ENCODE measurements around the gene GRHL3. TPM values are rescaled to one million over a fixed set of nuclear protein-coding genes. Genes with fewer than 3 reads are reported as not detected.
A peak's percentile ranks its signal among the peaks of the same experiment; 100 is the strongest.
"Not testable (repeated sequence)": the region's sequence is repeated elsewhere in the genome, so short reads cannot be mapped to it uniquely, and the experiment has no call there.

GRHL3 gene
- not detected for total RNA-seq
- under 1 TPM in 2 of 3 donors, not detected in 1; 0.23 to 0.63 TPM for polyA plus RNA-seq

GRCh38 chr1:24319312-24319863 lies at the start of gene GRHL3:
Gene GRHL3, plus strand, starts transcription at chr1:24319357. Its CDS starts 195 bp downstream, at chr1:24319552.
- Histone ChIP-seq H3K27ac (no peak within 1 kb of the TSS), H3K4me1 (peaks cover 0 to 28% (median 15%) of the 10 kb centered on the region in 4 donors), H3K9me3 (no peaks in the 10 kb centered on the region), H3K36me3 (no peaks in the 10 kb centered on the region), H3K27me3 (peaks cover 3 to 37% (median 12%) of the 10 kb centered on the region in 3 donors), H3K4me3 (no peak within 1 kb of the TSS)
- DNase-seq = no peak
- 1 to 6% methylated on average over 21 of the region's 21 CpGs for WGBS, 2 donors
- intact Hi-C loops (cut with DNase I) = no loop called here
- no peak for TF ChIP-seq POLR2AphosphoS5 (IDR thresholded peaks at IDR 0.05)
- no peak for TF ChIP-seq EP300 (IDR thresholded peaks at IDR 0.05)
- no peak for TF ChIP-seq CTCF (IDR thresholded peaks at IDR 0.05)
- no peak for TF ChIP-seq POLR2A (IDR thresholded peaks at IDR 0.05)

GRCh38 chr1:24274203-24275103 lies 44.7 kb upstream of the GRHL3 start:
- H3K4me1 ChIP-seq; H3K9me3 ChIP-seq; intact Hi-C loops (cut with DNase I); H3K4me3 ChIP-seq; H3K27me3 ChIP-seq; H3K27ac ChIP-seq; H3K36me3 ChIP-seq: not testable (repeated sequence)
- DNase-seq = peak; percentile 40
- 66 to 85% methylated on average over 20 of the region's 20 CpGs for WGBS, 2 donors

- no peaks in the 10 kb centered on the region for H3K27me3 ChIP-seq
- no peaks in the 10 kb centered on the region for H3K9me3 ChIP-seq
- no peaks in the 10 kb centered on the region for H3K36me3 ChIP-seq
- intact Hi-C loops (cut with DNase I) = no loop called here
- H3K4me3 ChIP-seq = no peak overlapping the region
- WGBS, 2 donors = 87 to 95% methylated on average over 2 of the region's 2 CpGs
- no peaks in the 10 kb centered on the region for H3K4me1 ChIP-seq
- no peak for TF ChIP-seq POLR2A (IDR thresholded peaks at IDR 0.05)
- TF ChIP-seq CTCF (IDR thresholded peaks at IDR 0.05) = no peak
- no peak for DNase-seq
- H3K27ac ChIP-seq = no peak overlapping the region
Observed at GRCh38 chr1:24275104-24275410, 44.1 kb upstream of the GRHL3 start.

- H3K4me1 ChIP-seq = no peaks in the 10 kb centered on the region
- H3K36me3 ChIP-seq = no peaks in the 10 kb centered on the region
- H3K27ac ChIP-seq = no peak overlapping the region
- 96% methylated on average over 5 of the region's 5 CpGs for WGBS, 2 donors
- H3K27me3 ChIP-seq = no peaks in the 10 kb centered on the region
- no peak for TF ChIP-seq POLR2A (IDR thresholded peaks at IDR 0.05)
- no peak for TF ChIP-seq EP300 (IDR thresholded peaks at IDR 0.05)
- no peak for TF ChIP-seq CTCF (IDR thresholded peaks at IDR 0.05)
- TF ChIP-seq POLR2AphosphoS5 (IDR thresholded peaks at IDR 0.05) = no peak
- H3K9me3 ChIP-seq = no peaks in the 10 kb centered on the region
- DNase-seq = peak; percentile 13
- no peak overlapping the region for H3K4me3 ChIP-seq
- intact Hi-C loops (cut with DNase I) = no loop called here
Observed at GRCh38 chr1:24275510-24275909, 43.6 kb upstream of the GRHL3 start.

GRCh38 chr1:24276791-24277190 lies 42.4 kb upstream of the GRHL3 start:
- TF ChIP-seq EP300 (IDR thresholded peaks at IDR 0.05) (no peak), POLR2A (IDR thresholded peaks at IDR 0.05) (no peak), POLR2AphosphoS5 (IDR thresholded peaks at IDR 0.05) (no peak), CTCF (IDR thresholded peaks at IDR 0.05) (no peak)
- Histone ChIP-seq H3K4me1 (no peaks in the 10 kb centered on the region), H3K9me3 (no peaks in the 10 kb centered on the region), H3K4me3 (no peak overlapping the region), H3K27me3 (peaks cover 0 to 3% (median 0%) of the 10 kb centered on the region in 3 donors), H3K27ac (no peak overlapping the region), H3K36me3 (no peaks in the 10 kb centered on the region)
- WGBS, 2 donors = 39 to 64% methylated on average over 6 of the region's 6 CpGs
- peak; percentile 8 for DNase-seq
- intact Hi-C loops (cut with DNase I) = no loop called here
